Natural killer cell (primary cell): ENCODE measurements around the gene PROCR. TPM values are rescaled to one million over a fixed set of nuclear protein-coding genes. Genes with fewer than 3 reads are reported as not detected.
"Not testable (repeated sequence)": the region's sequence is repeated elsewhere in the genome, so short reads cannot be mapped to it uniquely, and the experiment has no call there.

Experiments used
- ATAC-seq, 3 donors: fragments of 150-1000 bp in 2 of 3; fragments of 200-7000 bp in 1 of 3; cut with Tn5 transposase; 1 replicate in 1 of 3; 2 replicates in 2 of 3; pipeline ENCODE4 v1.10.0; 2021; ENCODE audit warnings: mild to moderate bottlenecking in 2 of 3, moderate library complexity in 2 of 3
- DNase-seq, 2 donors: peaks; one replicate each; pipeline versions ENCODE4 v3.0.0 to v3.0.0-alpha.2; 2013 to 2021; ENCODE audit warnings: mixed read lengths in 1 of 2
- H3K27ac ChIP-seq: one replicate; pipeline ENCODE4 v1.5.1; 2013; ENCODE audit warnings: mild to moderate bottlenecking, low read length
- H3K27me3 ChIP-seq: one replicate; pipeline ENCODE4 v1.6.1; 2013; ENCODE audit warnings: low read length; ENCODE audit not compliant: control insufficient read depth, insufficient read depth
- H3K36me3 ChIP-seq: one replicate; pipeline ENCODE4 v1.6.1; 2013; ENCODE audit warnings: low read length; ENCODE audit not compliant: control insufficient read depth, insufficient read depth
- H3K4me1 ChIP-seq: one replicate; pipeline ENCODE4 v1.6.1; 2013; ENCODE audit warnings: low read length; ENCODE audit not compliant: control insufficient read depth, insufficient read depth
- H3K4me3 ChIP-seq: one replicate; pipeline ENCODE4 v1.5.1; 2013; ENCODE audit warnings: low read length
- H3K9me3 ChIP-seq: one replicate; pipeline ENCODE4 v1.6.1; 2013; ENCODE audit warnings: low read length; ENCODE audit not compliant: control insufficient read depth, insufficient read depth
- H3K27ac Mint-ChIP-seq, 2 donors: one replicate each; pipeline ENCODE4 v1.8.0; 2022; ENCODE audit warnings: mild to moderate bottlenecking in 2 of 2, mixed read lengths in 2 of 2, moderate library complexity in 1 of 2
- H3K27me3 Mint-ChIP-seq, 2 donors: one replicate each; pipeline ENCODE4 v1.8.0; 2022; ENCODE audit warnings: low read depth in 2 of 2, mixed read lengths in 2 of 2
- H3K36me3 Mint-ChIP-seq: one replicate; pipeline ENCODE4 v1.8.0; 2022; ENCODE audit warnings: mixed read lengths
- H3K4me1 Mint-ChIP-seq, 2 donors: one replicate each; pipeline ENCODE4 v1.8.0; 2022; ENCODE audit warnings: mixed read lengths in 2 of 2
- H3K4me3 Mint-ChIP-seq: one replicate; pipeline ENCODE4 v1.8.0; 2022; ENCODE audit warnings: mild to moderate bottlenecking, moderate library complexity, mixed read lengths
- H3K9me3 Mint-ChIP-seq, 2 donors: one replicate each; pipeline ENCODE4 v1.8.0; 2022; ENCODE audit warnings: mixed read lengths in 2 of 2
- WGBS: methylation state at CpG from one replicate; pipeline ENCODE4 v1.1.7; 2013; ENCODE audit warnings: missing lambda C conversion rate; ENCODE audit not compliant: insufficient coverage; 5-methylcytosine and 5-hydroxymethylcytosine counted together
- intact Hi-C: fragments of 100-400 bp; cut with micrococcal nuclease; formaldehyde crosslinking; loops from one replicate; pipeline ENCODE4 v1.14.2; 2022
- total RNA-seq, 4 donors: library from RNA; stranded (reverse); fragments of 120-200 nt in 1 of 4; gene quantifications; one replicate each; pipeline versions ENCODE4 v1.2.3 to v1.2.4, GENCODE V29; 2013 to 2022
- TF ChIP-seq, protein P1 (sequence below): fragments of 200-600 bp; IDR thresholded peaks from one replicate; pipeline ENCODE4 v1.8.0; 2022; ENCODE audit warnings: antibody characterized with exemption

Gene PROCR
- total RNA-seq, 3 donors from 2014 or later (not counting 1 experiment from before 2014, with no cell fraction given): 6.4 to 9.3 (median 6.4) TPM

DNA sequence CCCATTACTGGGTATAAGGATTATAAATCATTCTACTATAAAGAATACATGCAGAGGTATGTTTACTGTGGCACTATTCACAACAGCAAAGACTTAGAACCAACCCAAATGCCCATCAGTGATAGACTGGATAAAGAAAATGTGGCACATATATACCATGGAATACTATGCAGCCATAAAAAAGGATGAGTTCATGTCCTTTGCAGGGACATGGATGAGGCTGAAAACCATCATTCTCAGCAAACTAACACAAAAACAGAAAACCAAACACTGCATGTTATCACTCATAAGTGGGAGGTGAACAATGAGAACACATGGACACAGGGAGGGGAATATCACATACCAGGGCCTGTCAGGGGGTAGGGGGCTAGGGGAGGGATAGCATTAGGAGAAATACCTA lies 7.3 kb upstream of the PROCR start:
- H3K4me3 ChIP-seq, H3K27me3 ChIP-seq, H3K27me3 Mint-ChIP-seq, H3K9me3 Mint-ChIP-seq, DNase-seq, H3K4me3 Mint-ChIP-seq, H3K9me3 ChIP-seq, H3K36me3 ChIP-seq, H3K27ac ChIP-seq, ATAC-seq, H3K27ac Mint-ChIP-seq, H3K36me3 Mint-ChIP-seq, intact Hi-C loops: not testable (repeated sequence)
- H3K4me1 Mint-ChIP-seq: peaks cover 21 to 24% of the 10 kb centered on the region in 2 donors
- H3K4me1 ChIP-seq: peaks cover 17% of the 10 kb centered on the region

DNA sequence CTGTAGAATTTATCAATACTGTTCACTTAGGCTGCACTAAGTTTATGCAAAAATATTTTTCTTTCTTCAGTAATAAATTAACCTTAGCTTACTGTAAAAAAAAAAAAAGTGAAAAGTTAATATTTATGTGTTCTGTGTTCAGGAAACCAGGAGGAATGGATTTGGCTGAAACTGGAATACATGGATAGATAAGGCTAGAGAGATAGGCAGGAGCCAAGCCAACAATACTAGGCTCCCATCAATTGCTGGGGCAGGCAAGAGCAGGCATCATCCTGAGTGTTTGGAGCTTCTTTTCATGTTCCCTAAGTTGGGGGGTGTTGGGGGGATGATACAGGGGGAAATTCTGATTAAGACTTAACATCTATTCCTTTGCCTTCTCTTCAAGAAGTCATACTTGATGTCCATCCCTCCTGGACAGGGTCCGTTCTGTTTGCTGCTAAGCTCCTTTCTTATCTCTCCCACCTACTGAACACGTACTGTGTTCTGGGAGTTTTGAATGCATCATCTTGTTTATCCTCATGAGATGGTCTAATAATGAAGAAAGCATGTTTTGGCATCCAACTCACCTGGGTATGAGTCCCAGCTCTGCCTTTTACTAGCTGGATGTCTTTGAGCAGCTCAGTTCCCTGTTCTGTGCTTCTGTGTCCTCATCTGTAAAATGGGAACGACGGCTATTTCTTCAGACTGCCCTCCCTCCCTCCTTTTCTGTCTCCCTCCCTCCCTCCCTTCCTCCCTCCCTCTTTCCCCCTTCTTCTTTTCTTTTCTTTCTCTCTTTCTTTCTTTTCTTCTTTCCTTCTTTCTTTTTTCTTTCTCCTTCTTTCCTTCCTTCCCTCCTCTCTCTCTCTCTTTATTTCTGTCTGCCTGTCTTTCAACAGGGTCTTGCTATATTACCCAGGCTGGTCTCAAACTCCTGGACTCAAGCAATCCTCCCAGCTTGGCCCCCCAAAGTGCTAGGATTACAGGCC lies 6.4 kb upstream of the PROCR start:
- WGBS: 84% methylated on average over 2 of the region's 4 CpGs
- no peak overlapping the region for H3K27ac ChIP-seq
- H3K4me1 Mint-ChIP-seq: peaks cover 19 to 22% of the 10 kb centered on the region in 2 donors

DNA sequence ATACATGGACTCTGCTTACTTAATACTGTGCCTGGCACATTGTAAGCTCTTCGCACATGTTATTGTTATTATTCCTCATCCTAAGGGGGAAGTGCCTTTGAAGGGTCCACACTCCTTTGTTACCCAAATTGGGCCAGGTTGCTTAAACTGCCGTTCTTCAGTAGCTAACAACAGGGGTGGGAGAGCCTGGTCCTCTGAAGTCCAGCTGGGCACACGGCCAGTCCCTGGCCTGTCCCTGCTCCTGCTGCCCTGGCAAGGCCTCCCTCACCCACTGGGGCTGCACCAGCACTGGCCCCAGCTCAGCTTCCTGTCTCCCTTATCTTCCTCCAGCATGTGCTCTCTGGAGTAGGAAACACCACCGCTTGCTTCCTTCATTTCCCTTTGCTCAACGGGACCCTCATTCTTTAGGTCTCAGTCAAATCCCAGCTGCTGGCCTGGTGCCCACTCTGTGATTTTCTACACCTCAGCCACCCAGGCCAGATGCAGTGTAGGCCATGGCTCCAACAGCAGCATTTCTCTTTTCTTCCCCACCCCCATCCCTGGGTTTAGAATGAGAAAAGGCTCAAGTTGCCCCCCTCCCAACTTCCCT lies 5.5 kb upstream of the PROCR start:
- no peaks in the 10 kb centered on the region for H3K36me3 ChIP-seq
- TF ChIP-seq, protein P1, sequence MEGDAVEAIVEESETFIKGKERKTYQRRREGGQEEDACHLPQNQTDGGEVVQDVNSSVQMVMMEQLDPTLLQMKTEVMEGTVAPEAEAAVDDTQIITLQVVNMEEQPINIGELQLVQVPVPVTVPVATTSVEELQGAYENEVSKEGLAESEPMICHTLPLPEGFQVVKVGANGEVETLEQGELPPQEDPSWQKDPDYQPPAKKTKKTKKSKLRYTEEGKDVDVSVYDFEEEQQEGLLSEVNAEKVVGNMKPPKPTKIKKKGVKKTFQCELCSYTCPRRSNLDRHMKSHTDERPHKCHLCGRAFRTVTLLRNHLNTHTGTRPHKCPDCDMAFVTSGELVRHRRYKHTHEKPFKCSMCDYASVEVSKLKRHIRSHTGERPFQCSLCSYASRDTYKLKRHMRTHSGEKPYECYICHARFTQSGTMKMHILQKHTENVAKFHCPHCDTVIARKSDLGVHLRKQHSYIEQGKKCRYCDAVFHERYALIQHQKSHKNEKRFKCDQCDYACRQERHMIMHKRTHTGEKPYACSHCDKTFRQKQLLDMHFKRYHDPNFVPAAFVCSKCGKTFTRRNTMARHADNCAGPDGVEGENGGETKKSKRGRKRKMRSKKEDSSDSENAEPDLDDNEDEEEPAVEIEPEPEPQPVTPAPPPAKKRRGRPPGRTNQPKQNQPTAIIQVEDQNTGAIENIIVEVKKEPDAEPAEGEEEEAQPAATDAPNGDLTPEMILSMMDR: no peak
- Mint-ChIP-seq H3K4me1 (peaks cover 17% of the 10 kb centered on the region in 2 donors), H3K27ac (no peak overlapping the region), H3K9me3 (no peaks in the 10 kb centered on the region), H3K36me3 (no peaks in the 10 kb centered on the region), H3K4me3 (no peak overlapping the region), H3K27me3 (no peaks in the 10 kb centered on the region)
- WGBS: 50% methylated on average over 5 of the region's 5 CpGs
- H3K4me3 ChIP-seq: no peak overlapping the region
- no peaks in the 10 kb centered on the region for H3K9me3 ChIP-seq
- H3K27ac ChIP-seq: no peak overlapping the region
- DNase-seq: no peak
- intact Hi-C loops: no loop called here
- no peak for ATAC-seq
- no peaks in the 10 kb centered on the region for H3K27me3 ChIP-seq
- H3K4me1 ChIP-seq: peaks cover 10% of the 10 kb centered on the region

More for the DNA sequence above, 6.4 kb upstream of the PROCR start:
- H3K9me3 Mint-ChIP-seq: no peaks in the 10 kb centered on the region
- no peak overlapping the region for H3K4me3 Mint-ChIP-seq
- intact Hi-C loops: no loop called here
- H3K27me3 Mint-ChIP-seq: no peaks in the 10 kb centered on the region
- H3K4me3 ChIP-seq: no peak overlapping the region
- peaks cover 17% of the 10 kb centered on the region for H3K4me1 ChIP-seq
- H3K36me3 ChIP-seq: no peaks in the 10 kb centered on the region
- TF ChIP-seq, protein P1: no peak
- H3K27me3 ChIP-seq: no peaks in the 10 kb centered on the region
- H3K9me3 ChIP-seq: no peaks in the 10 kb centered on the region
- ATAC-seq (no peak), DNase-seq (no peak)
- H3K27ac Mint-ChIP-seq: no peak overlapping the region
- no peaks in the 10 kb centered on the region for H3K36me3 Mint-ChIP-seq

DNA sequence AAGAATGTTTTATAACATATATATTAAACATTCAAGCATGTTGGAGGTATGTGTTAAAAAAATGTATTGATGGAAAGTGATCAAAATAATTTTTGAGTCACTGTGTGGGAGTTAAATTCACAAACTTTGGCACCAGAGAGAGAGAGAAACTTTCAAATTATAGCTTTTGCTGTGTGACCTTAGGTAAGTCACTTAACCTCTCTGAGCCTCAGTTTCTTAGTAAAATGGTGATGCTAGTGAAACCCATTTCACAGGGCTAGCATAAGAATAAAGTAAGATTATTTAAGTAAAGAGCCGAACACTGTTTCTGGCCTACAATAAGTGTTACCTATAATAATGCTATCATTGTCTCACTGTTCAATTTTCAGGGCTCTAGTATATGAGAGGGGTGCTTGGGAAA lies 4.1 kb upstream of the PROCR start:
- peaks cover 14% of the 10 kb centered on the region for H3K4me1 ChIP-seq
- H3K27ac Mint-ChIP-seq: no peak overlapping the region
- H3K4me3 ChIP-seq: no peak overlapping the region
- DNase-seq (no peak), ATAC-seq (no peak)
- H3K9me3 ChIP-seq: no peaks in the 10 kb centered on the region
- no peak overlapping the region for H3K4me3 Mint-ChIP-seq
- no peaks in the 10 kb centered on the region for H3K36me3 Mint-ChIP-seq
- H3K9me3 Mint-ChIP-seq: no peaks in the 10 kb centered on the region
- H3K27ac ChIP-seq: no peak overlapping the region
- TF ChIP-seq, protein P1: no peak
- no peaks in the 10 kb centered on the region for H3K27me3 ChIP-seq
- H3K27me3 Mint-ChIP-seq: no peaks in the 10 kb centered on the region
- peaks cover 18 to 19% of the 10 kb centered on the region in 2 donors for H3K4me1 Mint-ChIP-seq
- intact Hi-C loops: no loop called here
- no CpG with 5 or more reads among the region's 1 CpG for WGBS
- H3K36me3 ChIP-seq: no peaks in the 10 kb centered on the region

DNA sequence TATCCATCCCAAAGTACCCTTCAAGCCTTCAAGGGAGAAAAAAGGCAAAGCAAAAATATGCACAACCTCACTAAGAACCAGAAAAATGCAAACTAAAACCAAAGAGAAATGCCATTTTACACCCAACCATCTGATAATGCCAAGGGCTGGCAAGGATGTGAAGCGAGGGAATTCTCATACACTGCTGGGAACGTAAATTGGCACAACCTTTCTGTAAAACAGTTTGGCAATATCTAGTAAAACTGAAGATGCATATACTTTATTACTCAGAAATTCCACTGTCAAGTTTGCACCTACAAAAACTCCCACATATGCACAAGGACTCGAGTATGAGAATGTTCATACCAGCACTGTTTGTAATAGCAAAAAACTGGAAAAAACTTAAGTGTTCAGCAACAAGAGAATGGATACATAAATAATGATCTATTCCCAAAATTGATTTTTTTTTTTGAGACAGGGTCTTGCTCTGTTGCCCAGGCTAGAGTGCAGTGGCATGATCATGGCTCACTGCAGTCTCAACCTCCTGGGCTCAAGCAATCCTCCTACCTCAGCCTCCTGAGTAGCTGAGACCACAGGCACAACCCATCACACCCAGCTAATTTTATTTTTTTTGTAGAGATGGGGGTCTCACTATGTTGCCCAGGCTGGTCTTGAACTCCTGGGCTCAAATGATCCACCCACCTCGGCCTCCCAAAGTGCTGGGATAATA lies 3.0 kb upstream of the PROCR start:
- intact Hi-C loops, H3K36me3 ChIP-seq, H3K4me3 ChIP-seq, ATAC-seq, H3K9me3 ChIP-seq, H3K27me3 Mint-ChIP-seq, H3K36me3 Mint-ChIP-seq, H3K27ac Mint-ChIP-seq, H3K4me3 Mint-ChIP-seq, DNase-seq, H3K9me3 Mint-ChIP-seq, H3K27me3 ChIP-seq, H3K27ac ChIP-seq: not testable (repeated sequence)
- peaks cover 26 to 27% of the 10 kb centered on the region in 2 donors for H3K4me1 Mint-ChIP-seq
- WGBS: 86% methylated on average over 4 of the region's 4 CpGs
- H3K4me1 ChIP-seq: peaks cover 15% of the 10 kb centered on the region
